ENCODE measurements around the gene ANKRD34B. TPM values are rescaled to one million over a fixed set of nuclear protein-coding genes. Genes with fewer than 3 reads are reported as not detected.

ANKRD34B gene
- total RNA-seq, 1 donor from 2014 or later: 0.20 TPM

DNA sequence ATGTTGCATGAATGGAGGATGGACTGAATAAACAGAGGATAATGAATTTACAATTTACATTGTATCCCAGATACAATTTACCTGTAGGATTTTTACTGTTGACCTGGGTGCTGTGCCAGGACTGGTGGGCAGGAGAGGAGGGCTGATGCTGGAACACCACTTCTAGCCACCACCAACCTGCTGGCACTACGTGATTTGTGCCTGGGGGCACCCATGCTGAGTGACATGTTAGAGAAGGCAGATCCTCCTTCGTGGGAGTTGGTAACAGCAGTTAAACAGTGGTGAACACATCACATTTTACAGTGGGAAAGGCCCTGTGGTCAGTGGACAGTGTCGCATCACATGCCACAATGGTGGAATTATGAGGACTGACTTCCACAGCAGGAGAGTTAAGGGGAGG, 3.0 kb upstream of the ANKRD34B start:
- TF ChIP-seq EZH2 (IDR thresholded peaks at IDR 0.05; ENCODE audit: insufficient read depth, low read length): no peak
- TF ChIP-seq, protein P1, sequence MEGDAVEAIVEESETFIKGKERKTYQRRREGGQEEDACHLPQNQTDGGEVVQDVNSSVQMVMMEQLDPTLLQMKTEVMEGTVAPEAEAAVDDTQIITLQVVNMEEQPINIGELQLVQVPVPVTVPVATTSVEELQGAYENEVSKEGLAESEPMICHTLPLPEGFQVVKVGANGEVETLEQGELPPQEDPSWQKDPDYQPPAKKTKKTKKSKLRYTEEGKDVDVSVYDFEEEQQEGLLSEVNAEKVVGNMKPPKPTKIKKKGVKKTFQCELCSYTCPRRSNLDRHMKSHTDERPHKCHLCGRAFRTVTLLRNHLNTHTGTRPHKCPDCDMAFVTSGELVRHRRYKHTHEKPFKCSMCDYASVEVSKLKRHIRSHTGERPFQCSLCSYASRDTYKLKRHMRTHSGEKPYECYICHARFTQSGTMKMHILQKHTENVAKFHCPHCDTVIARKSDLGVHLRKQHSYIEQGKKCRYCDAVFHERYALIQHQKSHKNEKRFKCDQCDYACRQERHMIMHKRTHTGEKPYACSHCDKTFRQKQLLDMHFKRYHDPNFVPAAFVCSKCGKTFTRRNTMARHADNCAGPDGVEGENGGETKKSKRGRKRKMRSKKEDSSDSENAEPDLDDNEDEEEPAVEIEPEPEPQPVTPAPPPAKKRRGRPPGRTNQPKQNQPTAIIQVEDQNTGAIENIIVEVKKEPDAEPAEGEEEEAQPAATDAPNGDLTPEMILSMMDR (IDR thresholded peaks at IDR 0.05; ENCODE audit: insufficient read depth, low read depth, low read length): no peak
- Histone ChIP-seq H3K9me3 (ENCODE audit: insufficient read depth, low read depth, low read length) (no peaks in the 10 kb centered on the region), H4K20me1 (ENCODE audit: insufficient read depth, low read length) (no peaks in the 10 kb centered on the region), H3K4me2 (ENCODE audit: low read length) (no peak overlapping the region), H3K4me1 (ENCODE audit: insufficient read depth, low read length) (peaks cover 11% of the 10 kb centered on the region), H2AFZ (ENCODE audit: low read depth, low read length) (no peak overlapping the region), H3K79me2 (ENCODE audit: insufficient read depth, low read length) (no peaks in the 10 kb centered on the region), H3K9ac (ENCODE audit: low read length) (no peak overlapping the region), H3K27me3 (ENCODE audit: insufficient read depth, low read length) (peaks cover 22% of the 10 kb centered on the region), H3K4me3 (ENCODE audit: insufficient read depth, low read depth, low read length) (no peak overlapping the region), H3K36me3 (ENCODE audit: insufficient read depth, low read length) (no peaks in the 10 kb centered on the region), H3K27ac (ENCODE audit: low read depth, low read length) (no peak overlapping the region)
- Mint-ChIP-seq H3K36me3 (ENCODE audit: low read depth, unreplicated experiment) (no peaks in the 10 kb centered on the region), H3K9me3 (ENCODE audit: unreplicated experiment) (peaks cover 11% of the 10 kb centered on the region), H3K27me3 (ENCODE audit: low read depth, unreplicated experiment) (peaks cover 46% of the 10 kb centered on the region), H3K4me1 (ENCODE audit: low read depth, unreplicated experiment) (no peaks in the 10 kb centered on the region), H3K4me3 (ENCODE audit: unreplicated experiment) (no peak overlapping the region), H3K27ac (ENCODE audit: unreplicated experiment) (no peak overlapping the region)
- FAIRE-seq (no peak), DNase-seq (ENCODE audit: low read depth) (no peak)

- Histone ChIP-seq H3K4me2 (ENCODE audit: low read length) (peak overlapping the region; percentile 79), H3K27me3 (ENCODE audit: insufficient read depth, low read length) (peaks cover 21% of the 10 kb centered on the region), H3K9ac (ENCODE audit: low read length) (no peak overlapping the region), H3K79me2 (ENCODE audit: insufficient read depth, low read length) (no peaks in the 10 kb centered on the region), H3K27ac (ENCODE audit: low read depth, low read length) (no peak overlapping the region), H2AFZ (ENCODE audit: low read depth, low read length) (peak overlapping the region; percentile 78), H3K4me3 (ENCODE audit: insufficient read depth, low read depth, low read length) (peak overlapping the region; percentile 10), H3K4me1 (ENCODE audit: insufficient read depth, low read length) (peaks cover 11% of the 10 kb centered on the region), H4K20me1 (ENCODE audit: insufficient read depth, low read length) (no peaks in the 10 kb centered on the region), H3K36me3 (ENCODE audit: insufficient read depth, low read length) (no peaks in the 10 kb centered on the region), H3K9me3 (ENCODE audit: insufficient read depth, low read depth, low read length) (no peaks in the 10 kb centered on the region)
- Mint-ChIP-seq H3K4me1 (ENCODE audit: low read depth, unreplicated experiment) (peaks cover 18% of the 10 kb centered on the region), H3K27me3 (ENCODE audit: low read depth, unreplicated experiment) (peaks cover 43% of the 10 kb centered on the region), H3K36me3 (ENCODE audit: low read depth, unreplicated experiment) (no peaks in the 10 kb centered on the region), H3K4me3 (ENCODE audit: unreplicated experiment) (no peak overlapping the region), H3K27ac (ENCODE audit: unreplicated experiment) (no peak overlapping the region), H3K9me3 (ENCODE audit: unreplicated experiment) (peaks cover 13% of the 10 kb centered on the region)
- TF ChIP-seq EZH2 (IDR thresholded peaks at IDR 0.05; ENCODE audit: insufficient read depth, low read length): peak; percentile 94
- TF ChIP-seq, protein P1 (IDR thresholded peaks at IDR 0.05; ENCODE audit: insufficient read depth, low read depth, low read length): no peak
- FAIRE-seq (no peak), DNase-seq (ENCODE audit: low read depth) (no peak)
These were observed 757 bp downstream of the ANKRD34B start for GRCh38 chr5:80569086-80569960.

DNA sequence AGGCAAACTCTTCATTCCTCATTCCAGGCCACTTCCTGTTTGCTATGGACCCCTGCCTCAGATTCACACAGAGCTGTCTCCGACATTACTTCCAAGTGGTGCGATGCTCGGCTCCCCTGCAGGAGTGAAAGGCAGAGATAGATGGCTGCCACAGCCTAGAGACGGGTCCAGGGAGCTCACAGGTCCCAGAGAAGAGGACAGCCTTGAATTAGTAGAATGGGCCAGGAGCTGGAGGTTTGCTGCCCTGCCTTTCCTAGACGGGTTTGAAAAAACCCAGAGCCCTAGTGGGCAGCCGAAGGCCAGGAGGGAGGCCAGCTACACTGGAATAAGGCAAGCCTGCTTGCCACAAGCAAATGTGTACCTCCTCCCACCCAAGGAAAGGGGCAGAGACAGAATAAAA, 1.8 kb downstream of the ANKRD34B start:
- no peak for TF ChIP-seq EZH2 (IDR thresholded peaks at IDR 0.05; ENCODE audit: insufficient read depth, low read length)
- TF ChIP-seq, protein P1 (IDR thresholded peaks at IDR 0.05; ENCODE audit: insufficient read depth, low read depth, low read length): no peak
- H3K27me3 ChIP-seq (ENCODE audit: insufficient read depth, low read length): peaks cover 24% of the 10 kb centered on the region
- no peaks in the 10 kb centered on the region for H3K79me2 ChIP-seq (ENCODE audit: insufficient read depth, low read length)
- H2AFZ ChIP-seq (ENCODE audit: low read depth, low read length): no peak overlapping the region
- no peak overlapping the region for H3K9ac ChIP-seq (ENCODE audit: low read length)
- H3K4me1 ChIP-seq (ENCODE audit: insufficient read depth, low read length): peaks cover 11% of the 10 kb centered on the region
- H3K4me2 ChIP-seq (ENCODE audit: low read length): no peak overlapping the region
- H3K27ac Mint-ChIP-seq (ENCODE audit: unreplicated experiment): no peak overlapping the region
- no peaks in the 10 kb centered on the region for H3K36me3 Mint-ChIP-seq (ENCODE audit: low read depth, unreplicated experiment)
- H3K27me3 Mint-ChIP-seq (ENCODE audit: low read depth, unreplicated experiment): peaks cover 40% of the 10 kb centered on the region
- H3K9me3 ChIP-seq (ENCODE audit: insufficient read depth, low read depth, low read length): no peaks in the 10 kb centered on the region
- no peak overlapping the region for H3K27ac ChIP-seq (ENCODE audit: low read depth, low read length)
- H3K9me3 Mint-ChIP-seq (ENCODE audit: unreplicated experiment): peaks cover 13% of the 10 kb centered on the region
- no peaks in the 10 kb centered on the region for H3K36me3 ChIP-seq (ENCODE audit: insufficient read depth, low read length)
- no peak for DNase-seq (ENCODE audit: low read depth)
- FAIRE-seq: no peak
- no peak overlapping the region for H3K4me3 Mint-ChIP-seq (ENCODE audit: unreplicated experiment)
- no peak overlapping the region for H3K4me3 ChIP-seq (ENCODE audit: insufficient read depth, low read depth, low read length)
- peaks cover 18% of the 10 kb centered on the region for H3K4me1 Mint-ChIP-seq (ENCODE audit: low read depth, unreplicated experiment)
- H4K20me1 ChIP-seq (ENCODE audit: insufficient read depth, low read length): no peaks in the 10 kb centered on the region
